Subcutaneous adipose tissue (tissue), 4 donors: ENCODE data around the gene DMD. TPM values are rescaled to one million over a fixed set of nuclear protein-coding genes. Genes with fewer than 3 reads are reported as not detected.

Source experiments
- CTCF ChIP-seq: fragments of 450-650 bp; IDR thresholded peaks from one replicate; pipeline ENCODE4 v1.5.1; 2016; ENCODE audit warnings: low read depth, mild to moderate bottlenecking, control low read depth, antibody characterized with exemption, moderate library complexity
- total RNA-seq, 4 donors: library from RNA; depleted of rRNA; stranded (reverse); fragments of >200 nt; gene quantifications; one replicate each; pipeline ENCODE4 v1.1.0, GENCODE V29; 2016

DMD gene
- total RNA-seq, 4 donors from 2014 or later: 35.7 to 87.2 (median 72.1) TPM

GRCh38 chrX:31110657-31111056 lies 2100.7 kb downstream of the DMD start:
- no peak for TF ChIP-seq CTCF

GRCh38 chrX:31099536-31100090 lies 2111.7 kb downstream of the DMD start:
- no peak for TF ChIP-seq CTCF

GRCh38 chrX:31098079-31098478 lies 2113.3 kb downstream of the DMD start:
- TF ChIP-seq CTCF: no peak

DNA sequence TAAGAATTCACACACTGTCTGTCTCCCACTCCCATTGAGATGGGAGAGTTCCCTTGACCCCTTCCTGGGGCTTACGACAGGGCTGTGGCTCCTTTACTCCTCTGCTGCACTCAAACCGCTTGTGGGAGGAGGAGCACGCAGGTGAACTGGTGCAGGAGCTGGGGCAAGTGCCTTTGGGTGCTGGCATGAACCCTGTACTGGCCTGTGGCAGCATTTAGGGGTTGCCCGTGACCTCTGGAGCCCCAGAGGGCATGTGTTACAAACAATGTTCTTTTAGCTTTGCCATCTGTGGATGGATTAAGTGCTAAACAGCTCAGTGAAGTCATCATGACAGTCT lies 2117.7 kb downstream of the DMD start:
- TF ChIP-seq CTCF: no peak

DNA sequence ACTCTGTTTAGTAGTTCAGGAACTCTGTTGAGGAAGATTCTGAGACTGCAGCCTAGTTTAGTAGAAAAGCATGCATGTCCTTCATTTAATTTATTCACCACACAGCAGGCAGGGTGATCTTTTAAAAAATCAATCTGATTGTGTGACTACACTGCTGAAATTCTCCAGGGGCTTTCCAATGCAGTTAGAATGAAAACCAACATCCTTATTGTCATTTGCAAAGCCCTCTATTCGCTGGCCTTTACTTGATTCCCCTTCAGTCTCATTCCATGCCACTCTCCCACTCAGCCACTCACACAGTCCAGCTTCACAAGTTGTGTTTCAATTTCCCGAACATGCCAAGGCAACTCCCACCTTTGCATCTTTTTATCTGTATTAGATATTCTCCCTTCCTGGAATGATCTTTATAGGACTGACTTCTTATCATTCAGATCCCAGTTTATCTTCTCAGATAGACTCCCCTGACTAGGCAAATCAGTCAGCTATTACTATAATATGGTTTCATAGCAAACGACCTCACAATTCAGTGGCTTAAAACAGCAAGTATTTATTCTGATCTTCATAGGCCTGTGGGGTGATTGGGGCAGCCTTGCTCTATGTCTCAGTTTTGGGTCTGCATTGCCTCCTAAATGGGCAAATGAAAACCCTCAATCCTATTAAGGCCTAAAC lies 2118.2 kb downstream of the DMD start:
- TF ChIP-seq CTCF: no peak

DNA sequence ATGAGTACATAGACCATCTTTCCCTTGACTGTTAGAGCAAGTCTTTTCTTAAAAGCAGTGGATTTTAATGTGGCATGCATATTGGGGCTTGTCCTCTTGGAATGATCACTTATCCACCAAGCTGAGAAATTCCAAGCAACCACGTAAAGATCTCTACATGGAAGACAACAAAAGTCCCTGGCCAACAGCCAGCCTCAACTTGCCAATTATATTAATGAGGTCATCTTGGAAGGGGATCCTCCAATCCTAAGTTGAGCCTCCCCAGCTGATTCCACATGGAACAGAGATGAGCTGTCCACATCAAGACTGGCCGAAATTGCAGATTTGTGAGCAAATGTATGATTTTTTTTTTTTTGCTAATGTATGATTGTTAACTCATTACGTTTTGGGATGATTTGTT lies 2118.9 kb downstream of the DMD start:
- TF ChIP-seq CTCF: no peak

- no peak for TF ChIP-seq CTCF
These were observed 2119.5 kb downstream of the DMD start for GRCh38 chrX:31091819-31092218.
